Natural killer cell (primary cell): ENCODE results near the gene MT1F. TPM values are rescaled to one million over a fixed set of nuclear protein-coding genes. Genes with fewer than 3 reads are reported as not detected.
"Not testable (repeated sequence)": the region's sequence is repeated elsewhere in the genome, so short reads cannot be mapped to it uniquely, and the experiment has no call there.

Experiments
- ATAC-seq, 3 donors: fragments of 150-1000 bp in 2 of 3; fragments of 200-7000 bp in 1 of 3; cut with Tn5 transposase; 1 replicate in 1 of 3; 2 replicates in 2 of 3; pipeline ENCODE4 v1.10.0; 2021; ENCODE audit warnings: mild to moderate bottlenecking in 2 of 3, moderate library complexity in 2 of 3
- DNase-seq, 2 donors: peaks; one replicate each; pipeline versions ENCODE4 v3.0.0 to v3.0.0-alpha.2; 2013 to 2021; ENCODE audit warnings: mixed read lengths in 1 of 2
- H3K27ac ChIP-seq: one replicate; pipeline ENCODE4 v1.5.1; 2013; ENCODE audit warnings: mild to moderate bottlenecking, low read length
- H3K27me3 ChIP-seq: one replicate; pipeline ENCODE4 v1.6.1; 2013; ENCODE audit warnings: low read length; ENCODE audit not compliant: control insufficient read depth, insufficient read depth
- H3K36me3 ChIP-seq: one replicate; pipeline ENCODE4 v1.6.1; 2013; ENCODE audit warnings: low read length; ENCODE audit not compliant: control insufficient read depth, insufficient read depth
- H3K4me1 ChIP-seq: one replicate; pipeline ENCODE4 v1.6.1; 2013; ENCODE audit warnings: low read length; ENCODE audit not compliant: control insufficient read depth, insufficient read depth
- H3K4me3 ChIP-seq: one replicate; pipeline ENCODE4 v1.5.1; 2013; ENCODE audit warnings: low read length
- H3K9me3 ChIP-seq: one replicate; pipeline ENCODE4 v1.6.1; 2013; ENCODE audit warnings: low read length; ENCODE audit not compliant: control insufficient read depth, insufficient read depth
- H3K27ac Mint-ChIP-seq, 2 donors: one replicate each; pipeline ENCODE4 v1.8.0; 2022; ENCODE audit warnings: mild to moderate bottlenecking in 2 of 2, mixed read lengths in 2 of 2, moderate library complexity in 1 of 2
- H3K27me3 Mint-ChIP-seq, 2 donors: one replicate each; pipeline ENCODE4 v1.8.0; 2022; ENCODE audit warnings: low read depth in 2 of 2, mixed read lengths in 2 of 2
- H3K36me3 Mint-ChIP-seq: one replicate; pipeline ENCODE4 v1.8.0; 2022; ENCODE audit warnings: mixed read lengths
- H3K4me1 Mint-ChIP-seq, 2 donors: one replicate each; pipeline ENCODE4 v1.8.0; 2022; ENCODE audit warnings: mixed read lengths in 2 of 2
- H3K4me3 Mint-ChIP-seq: one replicate; pipeline ENCODE4 v1.8.0; 2022; ENCODE audit warnings: mild to moderate bottlenecking, moderate library complexity, mixed read lengths
- H3K9me3 Mint-ChIP-seq, 2 donors: one replicate each; pipeline ENCODE4 v1.8.0; 2022; ENCODE audit warnings: mixed read lengths in 2 of 2
- CTCF ChIP-seq: fragments of 200-600 bp; IDR thresholded peaks from one replicate; pipeline ENCODE4 v1.8.0; 2022; ENCODE audit warnings: antibody characterized with exemption
- WGBS: methylation state at CpG from one replicate; pipeline ENCODE4 v1.1.7; 2013; ENCODE audit warnings: missing lambda C conversion rate; ENCODE audit not compliant: insufficient coverage; 5-methylcytosine and 5-hydroxymethylcytosine counted together
- intact Hi-C: fragments of 100-400 bp; cut with micrococcal nuclease; formaldehyde crosslinking; loops from one replicate; pipeline ENCODE4 v1.14.2; 2022
- total RNA-seq, 4 donors: library from RNA; stranded (reverse); fragments of 120-200 nt in 1 of 4; gene quantifications; one replicate each; pipeline versions ENCODE4 v1.2.3 to v1.2.4, GENCODE V29; 2013 to 2022

Gene MT1F
- total RNA-seq, 3 donors from 2014 or later (not counting 1 experiment from before 2014, with no cell fraction given): 3.8 to 8.0 (median 5.4) TPM

DNA sequence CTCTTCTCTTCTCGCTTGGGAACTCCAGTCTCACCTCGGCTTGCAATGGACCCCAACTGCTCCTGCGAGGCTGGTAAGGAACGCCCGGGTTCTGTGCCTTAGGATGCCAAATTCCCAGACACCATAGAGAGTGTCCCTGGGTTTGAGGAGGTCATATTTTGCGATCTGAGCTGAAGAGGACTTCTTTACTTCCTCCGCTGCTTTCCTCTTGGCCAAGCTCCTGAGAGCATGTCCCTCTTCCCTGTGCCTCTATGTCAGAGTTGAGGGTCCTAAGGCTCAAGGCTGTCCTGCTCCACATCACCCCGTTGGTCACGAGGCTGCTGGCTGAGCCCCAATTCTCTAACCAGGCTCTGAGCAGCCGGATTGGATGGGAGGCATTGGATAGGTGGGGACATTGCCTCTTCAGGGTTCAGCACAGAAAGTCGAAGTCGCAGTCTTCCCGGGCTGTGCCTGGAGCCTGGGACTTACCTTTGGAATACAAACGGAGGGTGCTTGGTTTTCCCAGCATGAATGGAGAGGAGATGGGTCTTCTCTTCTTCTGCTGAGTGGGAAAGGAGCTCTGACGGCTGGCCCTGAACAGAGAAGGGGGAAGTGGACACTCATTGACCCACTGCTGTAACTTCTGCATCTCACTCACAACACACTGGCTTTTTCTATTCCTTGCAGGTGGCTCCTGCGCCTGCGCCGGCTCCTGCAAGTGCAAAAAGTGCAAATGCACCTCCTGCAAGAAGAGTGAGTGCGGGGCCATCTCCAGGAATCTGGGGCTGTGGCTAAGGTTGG is 12.3 kb downstream of the MT1F start:
- Mint-ChIP-seq H3K27ac (no peak overlapping the region), H3K9me3 (no peaks in the 10 kb centered on the region), H3K27me3 (peaks cover 68 to 85% of the 10 kb centered on the region in 2 donors), H3K4me1 (peaks cover 0 to 20% of the 10 kb centered on the region in 2 donors), H3K4me3 (no peak overlapping the region), H3K36me3 (no peaks in the 10 kb centered on the region)
- WGBS: 13% methylated on average over 18 of the region's 19 CpGs
- DNase-seq (no peak), ATAC-seq (no peak)
- intact Hi-C loops: no loop called here
- Histone ChIP-seq H3K27ac (no peak overlapping the region), H3K4me1 (peaks cover 3% of the 10 kb centered on the region), H3K36me3 (no peaks in the 10 kb centered on the region), H3K27me3 (peaks cover 33% of the 10 kb centered on the region), H3K9me3 (no peaks in the 10 kb centered on the region), H3K4me3 (no peak overlapping the region)
- no peak for TF ChIP-seq CTCF

GRCh38 chr16:56670620-56670934 is 12.8 kb downstream of the MT1F start:
- Mint-ChIP-seq H3K4me3 (no peak overlapping the region), H3K27ac (no peak overlapping the region), H3K27me3 (peaks cover 68 to 84% of the 10 kb centered on the region in 2 donors), H3K4me1 (peaks cover 4 to 25% of the 10 kb centered on the region in 2 donors), H3K9me3 (no peaks in the 10 kb centered on the region), H3K36me3 (no peaks in the 10 kb centered on the region)
- Histone ChIP-seq H3K27ac (no peak overlapping the region), H3K36me3 (no peaks in the 10 kb centered on the region), H3K4me1 (peaks cover 6% of the 10 kb centered on the region), H3K27me3 (peaks cover 30% of the 10 kb centered on the region), H3K9me3 (no peaks in the 10 kb centered on the region), H3K4me3 (no peak overlapping the region)
- 57% methylated on average over 2 of the region's 2 CpGs for WGBS
- no peak for ATAC-seq
- no peak for DNase-seq
- TF ChIP-seq CTCF: no peak
- intact Hi-C loops: no loop called here

- Histone ChIP-seq H3K4me1 (peaks cover 14% of the 10 kb centered on the region), H3K27me3 (peaks cover 31% of the 10 kb centered on the region)
- intact Hi-C loops, H3K27ac ChIP-seq, H3K36me3 Mint-ChIP-seq, DNase-seq, H3K4me3 Mint-ChIP-seq, H3K36me3 ChIP-seq, H3K27ac Mint-ChIP-seq, H3K4me3 ChIP-seq, H3K9me3 ChIP-seq, H3K9me3 Mint-ChIP-seq, ATAC-seq: not testable (repeated sequence)
- H3K27me3 Mint-ChIP-seq: peaks cover 67 to 75% of the 10 kb centered on the region in 2 donors
- WGBS: 92% methylated on average over 1 of the region's 2 CpGs
- peaks cover 4 to 32% of the 10 kb centered on the region in 2 donors for H3K4me1 Mint-ChIP-seq
Observed at GRCh38 chr16:56671691-56672090, 13.9 kb downstream of the MT1F start.

GRCh38 chr16:56672171-56672570 is 14.4 kb downstream of the MT1F start:
- H3K27ac ChIP-seq, H3K4me3 Mint-ChIP-seq, ATAC-seq, H3K36me3 ChIP-seq, H3K9me3 Mint-ChIP-seq, H3K36me3 Mint-ChIP-seq, DNase-seq, intact Hi-C loops, H3K9me3 ChIP-seq, H3K4me3 ChIP-seq, H3K27ac Mint-ChIP-seq: not testable (repeated sequence)
- peaks cover 67 to 75% of the 10 kb centered on the region in 2 donors for H3K27me3 Mint-ChIP-seq
- WGBS: 90% methylated on average over 3 of the region's 3 CpGs
- H3K4me1 ChIP-seq: peaks cover 14% of the 10 kb centered on the region
- H3K27me3 ChIP-seq: peaks cover 28% of the 10 kb centered on the region
- H3K4me1 Mint-ChIP-seq: peaks cover 4 to 32% of the 10 kb centered on the region in 2 donors
